ENCODE measurements around the gene C2orf68.
"Not testable (repeated sequence)": the region's sequence is repeated elsewhere in the genome, so short reads cannot be mapped to it uniquely, and the experiment has no call there.

Gene C2orf68

GRCh38 chr2:85579266-85579935, 32.5 kb downstream of the C2orf68 start:
- no peak for DNase-seq

GRCh38 chr2:85578243-85579180, 33.4 kb downstream of the C2orf68 start:
- peak; percentile 18 for DNase-seq

GRCh38 chr2:85577386-85578242, 34.3 kb downstream of the C2orf68 start, which contains the start of gene VAMP8:
VAMP8 (plus strand) TSS chr2:85577586; CDS start chr2:85577647, 61 bp downstream.
- peak; percentile 64 for DNase-seq

DNA sequence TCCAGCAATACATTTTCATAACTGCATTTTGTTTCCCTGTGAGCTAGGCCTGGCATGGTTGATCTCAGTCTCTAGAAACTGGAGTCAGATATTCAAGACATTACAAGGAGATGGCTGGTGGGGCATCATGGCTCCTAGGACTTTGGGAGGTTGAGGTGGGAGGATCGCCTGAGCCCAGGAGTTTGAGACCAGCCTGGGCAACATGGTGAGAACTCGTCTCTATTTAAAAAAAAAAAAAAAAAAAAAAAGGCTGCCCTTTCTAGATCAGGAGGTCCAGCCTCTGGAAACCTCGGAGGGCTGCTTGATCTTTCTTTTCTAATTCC, 34.8 kb downstream of the C2orf68 start:
- no peak for DNase-seq

- DNase-seq, result no peak
Measured at GRCh38 chr2:85575739-85576138, 36.1 kb downstream of the C2orf68 start.

DNA sequence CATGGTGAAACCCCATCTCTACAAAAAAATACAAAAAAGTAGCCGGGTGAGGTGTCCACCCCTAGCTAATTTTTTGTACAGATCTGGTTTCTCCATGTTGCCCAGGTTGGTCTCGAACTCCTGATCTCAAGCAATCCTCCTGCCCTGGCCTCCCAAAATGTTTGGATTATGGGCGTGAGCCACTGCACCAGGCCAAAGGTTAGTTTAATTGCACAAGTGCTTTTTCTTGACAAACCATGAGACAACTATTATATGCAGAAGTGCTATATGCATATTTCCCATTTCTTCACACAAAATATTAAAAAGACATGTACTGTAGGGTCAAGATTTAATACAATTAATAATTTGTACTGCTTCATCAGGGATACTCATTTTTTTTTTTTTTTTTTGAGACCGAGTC, 45.6 kb downstream of the C2orf68 start:
- no peak for DNase-seq

- DNase-seq, result no peak
Measured at GRCh38 chr2:85564144-85564563, 47.7 kb downstream of the C2orf68 start.

DNA sequence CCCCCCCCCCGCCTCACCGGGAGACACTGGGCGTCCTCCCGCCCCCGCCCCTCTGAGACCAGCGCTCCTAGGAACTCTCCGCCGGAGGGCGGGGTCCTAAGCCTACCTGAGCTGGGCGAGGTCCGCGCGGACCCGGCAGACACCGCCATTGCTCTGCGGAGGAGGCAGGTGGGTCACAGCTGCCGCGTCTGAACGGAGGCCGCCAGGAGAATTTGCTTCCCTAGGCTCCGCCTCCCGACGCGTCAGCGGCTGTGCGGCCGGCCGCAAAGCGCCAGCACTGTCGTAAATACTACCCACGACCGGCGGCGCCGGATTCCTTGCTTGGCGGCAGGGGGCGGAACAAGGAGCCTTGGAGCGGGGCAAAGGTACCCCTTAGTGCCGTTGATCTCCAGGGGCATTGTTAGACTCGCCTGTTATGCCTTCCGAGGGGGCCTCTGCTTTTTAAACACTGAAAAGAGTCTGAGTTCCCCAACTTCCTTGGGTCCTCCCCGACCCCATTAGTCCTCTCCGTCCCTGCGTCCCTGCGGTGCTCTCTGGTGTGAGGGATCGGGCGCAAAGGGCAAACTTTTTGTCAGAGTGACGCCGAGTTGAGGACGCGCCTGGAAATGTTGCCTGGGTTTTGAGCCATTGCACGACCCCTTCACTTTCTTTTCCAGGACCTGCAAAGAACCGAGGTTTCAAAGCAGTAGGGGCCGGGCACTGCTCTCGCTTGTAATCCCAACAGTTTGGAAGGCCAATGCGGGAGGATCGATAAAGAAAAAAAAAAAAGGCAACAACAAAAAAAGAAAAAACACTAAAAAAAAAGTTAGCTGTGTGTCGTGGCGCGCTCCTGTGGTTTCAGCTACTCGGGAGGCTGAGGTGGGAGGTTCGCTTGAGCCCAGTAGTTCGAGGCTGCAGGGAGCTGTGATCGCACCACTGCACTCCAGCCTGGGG, 50.3 kb downstream of the C2orf68 start, which contains the start of gene GGCX:
Gene GGCX, minus strand, starts transcription at position 214 of the 933 bp plus-strand sequence. Its CDS starts 65 bp downstream, at position 149.
- DNase-seq, result peak; percentile 95

DNA sequence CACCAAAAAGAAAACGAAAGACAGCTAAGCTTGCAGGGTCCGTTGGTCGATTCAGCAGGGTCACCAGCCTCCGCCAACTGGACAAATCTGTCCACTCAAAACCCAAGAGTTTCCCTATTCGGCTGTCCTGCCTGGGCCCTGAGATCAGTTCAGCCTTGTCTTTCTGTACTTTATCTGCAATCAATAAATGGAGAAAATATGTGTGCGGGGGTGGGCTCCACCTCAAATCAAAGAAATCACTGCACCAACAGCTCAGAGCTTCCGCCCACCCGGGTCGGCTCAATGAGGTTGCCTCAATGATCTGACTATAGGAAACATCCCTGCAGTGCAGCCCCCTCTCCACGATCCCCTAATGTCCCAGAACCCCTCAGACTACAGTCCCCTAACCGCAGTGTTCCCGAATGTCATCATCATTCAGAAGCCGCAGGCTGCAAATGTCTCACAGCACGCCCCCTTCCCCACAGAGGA, 51.0 kb downstream of the C2orf68 start:
- no peak for DNase-seq

DNA sequence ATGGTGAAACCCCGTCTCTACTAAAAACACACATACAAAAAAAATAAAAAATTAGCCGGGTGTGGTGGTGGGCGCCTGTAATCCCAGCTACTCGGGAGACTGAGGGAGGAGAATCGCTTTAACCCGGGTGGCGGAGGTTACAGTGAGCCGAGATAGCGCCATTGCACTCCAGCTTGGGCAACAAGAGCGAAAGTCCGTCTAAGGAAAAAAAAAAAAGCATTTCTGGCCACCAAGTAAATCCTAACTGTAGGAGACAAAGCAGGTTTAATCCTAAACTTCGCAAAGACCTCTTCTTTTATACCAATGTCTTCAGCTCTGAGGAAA, 51.5 kb downstream of the C2orf68 start:
- not testable (repeated sequence) for DNase-seq

DNA sequence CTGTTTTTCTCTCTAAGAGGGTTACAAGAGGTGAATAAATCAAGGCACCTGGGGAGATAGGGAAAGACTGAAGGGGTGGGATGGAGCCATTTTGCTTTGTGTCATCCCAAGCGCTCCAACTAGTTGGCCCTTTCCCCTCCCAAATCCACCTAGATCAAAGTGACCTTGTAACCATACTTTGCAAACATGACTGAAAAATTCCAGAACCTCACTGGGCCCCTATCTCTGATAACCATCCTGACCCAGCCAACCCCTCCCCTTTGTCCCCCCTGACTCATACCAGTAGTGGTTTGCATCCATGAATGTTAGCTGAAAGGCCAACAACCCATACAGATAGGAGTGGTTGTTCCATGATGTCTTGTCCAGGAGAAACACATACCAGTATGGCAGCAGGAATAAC, 53.7 kb downstream of the C2orf68 start:
- DNase-seq, result no peak

DNA sequence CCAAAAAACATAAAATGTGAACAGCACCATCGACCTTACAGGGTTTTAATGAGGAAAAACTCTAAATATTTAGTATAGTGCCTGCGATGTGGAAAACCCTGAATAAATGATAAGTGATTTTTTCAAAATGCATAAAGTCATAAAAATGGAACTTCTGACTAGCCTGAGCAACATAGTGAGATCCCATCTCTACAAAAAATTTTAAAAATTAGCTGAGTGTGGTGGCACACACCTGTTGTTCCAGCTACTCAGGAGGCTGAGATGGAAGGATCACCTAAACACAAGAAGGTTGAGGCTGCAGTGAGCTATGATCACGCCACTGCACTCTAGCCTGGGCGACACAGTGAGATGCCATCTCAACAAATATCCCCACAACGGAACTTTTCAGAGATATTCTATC, 54.7 kb downstream of the C2orf68 start:
- no peak for DNase-seq
